HG03108 (cell line): ENCODE measurements around the gene RGS3.

Experiments
- ATAC-seq: cut with Tn5 transposase; IDR thresholded peaks from one replicate; pipeline ENCODE4 v1.9.1; 2021; ENCODE audit warnings: moderate library complexity; ENCODE audit not compliant: unreplicated experiment

Gene RGS3

GRCh38 chr9:113528088-113528487 is 64.6 kb downstream of the RGS3 start:
- no peak for ATAC-seq

DNA sequence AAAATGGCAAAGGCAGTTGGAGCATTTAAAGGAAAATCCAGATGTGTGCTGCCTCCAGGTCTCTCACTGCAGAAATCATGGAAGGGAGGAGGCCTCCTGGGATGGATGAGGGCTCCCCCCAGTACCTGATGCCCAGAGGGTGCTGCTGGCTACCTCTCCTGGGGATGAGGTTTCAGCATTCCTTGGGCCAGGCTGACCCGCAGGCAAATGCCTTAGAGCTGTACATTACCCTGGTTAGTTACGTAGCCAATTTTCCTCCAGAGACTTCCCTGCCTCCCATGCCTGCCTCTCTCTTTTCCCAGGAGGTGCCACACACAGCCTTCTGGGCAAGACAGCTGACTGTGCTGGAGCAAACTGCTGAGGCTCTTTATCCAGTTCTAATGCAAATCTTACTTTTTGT is 65.3 kb downstream of the RGS3 start:
- no peak for ATAC-seq

GRCh38 chr9:113529336-113530009 is 65.9 kb downstream of the RGS3 start:
- no peak for ATAC-seq

DNA sequence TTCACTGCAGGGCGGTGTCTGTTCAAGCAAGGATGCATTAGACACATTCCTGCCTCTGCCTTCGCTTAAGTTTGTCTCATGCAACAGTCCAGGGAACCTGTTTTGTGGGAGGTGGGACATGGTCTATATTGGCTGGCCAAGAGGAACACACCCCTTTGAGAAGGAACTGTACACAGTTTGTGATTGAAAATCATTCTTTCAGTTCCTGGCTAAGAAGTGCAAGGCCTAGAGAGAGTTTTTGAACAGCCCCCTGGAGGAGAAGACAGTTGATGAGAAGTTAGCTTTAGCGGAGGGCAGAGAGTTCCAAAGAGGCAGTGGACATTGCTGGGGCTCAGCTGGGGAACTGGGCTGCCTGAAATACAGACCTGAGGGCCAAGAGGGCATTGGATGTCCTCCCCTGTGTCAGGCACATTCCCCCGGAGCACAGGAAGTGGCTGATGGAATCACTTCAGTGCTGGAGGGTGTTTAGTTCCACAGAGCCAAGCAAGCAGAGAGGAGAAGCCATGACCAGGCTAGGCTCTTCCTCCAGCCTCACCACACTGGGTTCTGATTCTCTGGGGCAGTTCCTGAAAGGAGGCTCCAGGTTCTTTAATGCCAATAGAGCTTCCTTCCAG is 66.6 kb downstream of the RGS3 start:
- peak; percentile 65 for ATAC-seq

DNA sequence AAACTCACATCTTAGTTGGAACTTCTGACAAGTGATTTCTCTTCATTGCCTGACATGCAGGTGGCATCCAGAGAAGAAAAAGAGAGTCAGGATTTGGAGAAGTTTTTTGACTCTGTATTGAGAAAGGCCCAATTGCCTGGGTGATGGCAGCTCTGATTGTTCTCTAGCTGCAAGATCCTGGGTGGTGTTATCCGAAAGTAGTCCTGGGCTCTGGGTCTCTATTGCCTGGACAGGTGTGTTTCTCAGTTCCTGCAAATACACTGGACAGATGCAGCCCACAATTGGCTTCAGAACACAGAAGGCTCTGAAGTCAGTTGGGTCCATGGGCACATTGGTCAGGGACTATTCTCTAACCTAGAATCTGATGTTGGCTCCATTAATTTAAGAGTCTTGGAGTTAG is 67.4 kb downstream of the RGS3 start:
- ATAC-seq = no peak

- no peak for ATAC-seq
Observed at GRCh38 chr9:113531919-113532808, 68.6 kb downstream of the RGS3 start.

- no peak for ATAC-seq
Observed at GRCh38 chr9:113532809-113533190, 69.3 kb downstream of the RGS3 start.

DNA sequence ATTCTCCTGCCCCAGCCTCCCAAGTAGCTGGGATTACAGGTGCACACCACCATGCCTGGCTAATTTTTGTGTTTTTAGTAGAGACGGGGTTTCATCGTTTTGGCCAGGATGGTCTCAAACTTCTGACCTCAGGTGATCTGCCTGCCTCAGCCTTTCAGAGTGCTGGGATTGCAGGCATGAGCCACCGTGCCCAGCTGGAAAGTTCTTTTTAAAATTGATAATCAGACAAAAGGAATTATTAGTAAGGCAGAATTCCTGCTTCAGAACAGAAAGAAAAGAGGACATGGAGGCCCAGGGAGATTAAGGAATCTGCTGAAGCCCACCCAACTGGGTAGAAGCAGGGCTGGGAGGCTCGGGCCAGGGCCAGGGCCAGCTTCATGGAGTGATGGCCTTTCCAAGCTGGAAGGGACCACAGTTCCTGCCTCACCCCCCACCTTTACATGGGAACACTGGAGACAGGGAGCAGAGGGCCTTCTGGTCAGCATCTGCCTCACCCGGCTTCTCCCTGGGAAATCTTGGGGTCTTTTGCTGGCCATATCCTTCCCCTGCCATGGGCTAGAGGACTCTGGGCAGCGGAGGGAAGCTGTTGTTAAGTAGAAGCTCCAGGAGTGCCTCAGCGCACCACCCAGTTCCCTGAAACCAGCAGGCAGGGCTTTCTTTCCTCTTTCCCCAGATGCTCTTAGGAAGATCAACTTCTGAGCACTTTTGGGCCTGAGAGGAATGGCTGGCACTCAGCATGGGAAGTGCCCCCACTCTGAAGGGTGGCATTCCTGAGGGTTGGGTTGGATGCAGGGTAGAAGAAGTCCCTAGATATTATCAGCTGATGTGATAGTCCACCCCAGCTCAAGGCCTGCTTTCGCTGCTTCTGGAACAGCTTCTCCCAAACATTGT is 70.1 kb downstream of the RGS3 start:
- ATAC-seq = no peak

GRCh38 chr9:113535756-113536155 is 72.2 kb downstream of the RGS3 start:
- no peak for ATAC-seq

DNA sequence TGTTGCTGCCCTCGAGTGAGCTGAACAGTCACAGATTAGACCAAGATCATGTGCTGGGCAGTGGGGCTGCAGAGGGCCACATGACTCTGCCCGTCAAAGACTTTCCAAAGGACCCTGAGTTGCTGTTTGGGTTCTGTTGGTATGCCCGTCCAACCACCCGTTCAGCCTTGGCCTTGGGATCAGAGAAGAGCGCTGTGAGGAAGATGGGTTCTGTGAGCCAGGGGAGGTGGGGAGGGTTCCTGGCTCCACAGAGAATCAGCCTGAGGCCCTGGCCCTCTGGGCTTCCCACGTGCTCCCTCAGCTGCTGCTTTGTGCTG is 72.6 kb downstream of the RGS3 start:
- no peak for ATAC-seq

- no peak for ATAC-seq
Observed at GRCh38 chr9:113536483-113537228, 73.1 kb downstream of the RGS3 start.

DNA sequence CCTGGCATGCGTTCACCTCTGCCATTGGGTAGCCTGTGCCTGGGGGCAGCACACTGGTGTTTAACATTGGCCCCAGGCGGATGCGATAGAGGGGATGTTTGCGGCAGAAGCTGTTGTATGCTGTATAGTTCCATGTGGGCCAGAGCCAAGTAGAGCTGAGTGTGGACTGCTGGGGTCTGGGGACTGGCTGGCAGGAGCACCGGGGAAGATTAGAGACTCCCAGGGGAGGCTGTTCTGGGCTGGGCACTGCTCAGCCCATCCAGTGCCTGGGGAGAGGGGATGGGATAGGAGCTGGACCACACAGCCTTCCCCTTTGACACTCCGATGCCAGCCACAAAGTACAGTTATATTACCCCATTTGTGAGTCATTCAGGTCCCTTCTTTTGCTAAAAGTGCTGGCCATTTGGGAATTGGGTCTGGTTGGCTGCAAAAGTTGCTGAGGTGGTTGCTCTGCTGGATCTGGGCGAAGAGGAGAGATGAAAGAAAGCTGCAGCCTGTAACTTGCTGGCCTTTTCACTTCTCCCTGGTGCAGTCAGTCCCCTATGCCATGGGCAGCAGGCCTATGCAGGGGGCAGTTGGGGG is 73.8 kb downstream of the RGS3 start:
- ATAC-seq = no peak

- no peak for ATAC-seq
Observed at GRCh38 chr9:113538131-113538530, 74.6 kb downstream of the RGS3 start.

- no peak for ATAC-seq
Observed at GRCh38 chr9:113538701-113539430, 75.3 kb downstream of the RGS3 start.

DNA sequence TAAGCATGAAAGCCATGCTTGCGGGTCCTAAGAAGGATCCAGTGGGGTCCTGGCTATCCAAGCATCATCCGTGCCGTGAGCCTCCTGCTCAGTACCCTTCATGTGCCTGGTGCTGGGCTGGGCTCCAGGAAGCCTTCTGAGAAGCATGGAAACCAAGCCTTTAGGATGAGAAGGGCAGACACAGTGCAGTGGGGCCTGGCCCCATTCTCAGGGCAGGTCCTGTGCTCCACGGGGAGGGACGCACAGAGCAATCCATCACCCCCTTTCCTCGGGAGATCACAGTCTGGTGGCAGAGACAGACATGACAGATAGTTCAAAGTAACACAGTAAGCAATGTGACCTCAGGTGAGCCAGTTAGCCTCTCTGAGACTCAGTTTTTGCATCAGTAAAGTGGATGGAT is 76.9 kb downstream of the RGS3 start:
- no peak for ATAC-seq

DNA sequence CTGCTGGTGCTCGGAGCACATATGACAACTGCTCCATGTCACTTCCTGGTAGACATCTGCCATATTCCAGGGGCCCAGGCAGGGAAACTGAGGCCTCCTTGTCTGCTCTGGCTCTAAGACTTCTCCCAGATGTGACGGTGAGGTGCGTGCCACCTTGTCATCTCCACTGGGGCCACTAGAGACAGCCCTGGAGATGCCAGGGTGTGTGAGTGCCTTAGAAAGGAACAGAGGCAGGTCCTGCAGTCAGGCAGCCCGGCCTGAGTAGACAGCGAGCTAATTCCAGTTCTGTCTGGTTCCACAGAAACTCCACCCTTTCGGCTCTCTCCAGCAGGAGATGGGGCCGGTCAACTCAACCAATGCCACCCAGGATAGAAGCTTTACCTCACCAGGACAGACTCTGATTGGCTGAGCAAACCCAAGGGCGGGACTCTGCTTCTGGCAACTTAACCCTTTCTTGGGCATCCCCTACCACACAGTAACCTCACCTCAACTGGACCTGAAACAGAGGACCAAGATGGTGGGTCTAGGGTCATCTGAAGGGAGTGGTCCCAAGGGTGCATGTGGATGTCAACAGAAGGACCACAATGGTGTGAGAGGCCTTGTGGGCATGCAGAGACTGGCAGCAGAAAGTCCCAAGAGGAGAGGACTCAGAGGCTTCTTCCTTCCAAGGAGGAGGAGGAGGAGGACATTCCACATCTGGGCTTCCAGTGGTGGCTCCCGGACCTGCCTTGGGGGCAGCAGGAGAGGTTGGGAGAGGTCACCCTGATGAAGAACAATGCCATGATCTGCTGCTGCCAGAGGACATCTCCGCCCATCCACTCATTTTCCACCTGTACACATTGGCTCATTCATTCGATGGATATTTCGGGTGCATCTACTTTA is 77.7 kb downstream of the RGS3 start:
- no peak for ATAC-seq

DNA sequence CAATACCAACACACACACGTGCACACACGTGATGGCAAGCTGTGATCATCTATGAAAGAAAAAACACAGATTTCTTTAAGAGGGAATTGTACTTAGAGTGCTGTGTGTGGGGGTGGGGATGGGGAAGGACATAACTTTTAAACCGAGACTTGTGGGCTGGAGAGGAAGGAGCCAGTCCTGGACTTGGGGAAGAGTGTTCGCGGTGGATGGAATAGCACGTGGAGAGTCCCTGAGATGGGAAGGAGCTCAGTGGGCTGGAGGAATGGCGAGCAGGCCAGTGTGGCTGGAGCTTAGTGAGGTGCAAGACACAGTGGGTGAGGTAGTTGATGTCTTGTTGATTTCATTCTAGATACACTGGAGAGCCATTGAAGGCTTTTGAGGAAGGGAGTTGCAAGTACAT is 78.5 kb downstream of the RGS3 start:
- ATAC-seq = no peak

DNA sequence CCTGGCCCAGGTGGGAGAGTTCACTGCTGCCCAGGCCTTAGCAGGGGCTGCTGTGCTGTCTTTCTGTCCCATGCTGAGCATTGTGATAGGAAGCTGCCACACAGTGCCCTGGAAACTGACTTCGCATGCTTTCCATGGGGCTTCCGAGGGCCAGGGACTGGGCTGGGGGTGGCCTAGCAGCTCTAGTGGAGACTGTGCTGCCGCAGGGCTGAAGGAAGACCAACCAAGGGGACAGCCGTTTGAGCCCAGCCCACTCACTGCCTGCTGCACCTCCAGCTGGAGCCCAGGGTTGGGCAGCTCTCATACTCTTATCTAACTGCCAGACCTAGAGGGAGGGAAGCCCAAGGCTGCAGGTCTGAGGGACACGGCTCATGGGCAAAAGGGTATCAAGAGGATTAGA is 79.2 kb downstream of the RGS3 start:
- no peak for ATAC-seq
